Measurements from ENCODE around the gene ERI3.

GRCh38 chr1:44233593-44233992 lies 121.5 kb downstream of the ERI3 start:
- TF ChIP-seq POLR2A (IDR thresholded peaks at IDR 0.05; ENCODE audit: low read depth, low read length) (no peak), POLR2AphosphoS5 (IDR thresholded peaks at IDR 0.05; ENCODE audit: low read depth, low read length) (no peak), SPI1 (IDR thresholded peaks at IDR 0.05; ENCODE audit: low read depth, low read length) (no peak), PAX5 (IDR thresholded peaks at IDR 0.05; ENCODE audit: insufficient read depth, low read length, severe bottlenecking) (no peak), TAF1 (IDR thresholded peaks at IDR 0.05; ENCODE audit: low read depth, low read length) (no peak), POU2F2 (IDR thresholded peaks at IDR 0.05; ENCODE audit: low read depth, low read length) (no peak)
